GM12872 (cell line): ENCODE measurements around the gene ZCCHC14.

Experiments used
- CTCF ChIP-seq: IDR thresholded peaks from 3 replicates; pipeline ENCODE4 v1.5.1; 2011; ENCODE audit warnings: low read depth, mild to moderate bottlenecking, low read length, moderate library complexity; ENCODE audit not compliant: insufficient read depth

Gene ZCCHC14

DNA sequence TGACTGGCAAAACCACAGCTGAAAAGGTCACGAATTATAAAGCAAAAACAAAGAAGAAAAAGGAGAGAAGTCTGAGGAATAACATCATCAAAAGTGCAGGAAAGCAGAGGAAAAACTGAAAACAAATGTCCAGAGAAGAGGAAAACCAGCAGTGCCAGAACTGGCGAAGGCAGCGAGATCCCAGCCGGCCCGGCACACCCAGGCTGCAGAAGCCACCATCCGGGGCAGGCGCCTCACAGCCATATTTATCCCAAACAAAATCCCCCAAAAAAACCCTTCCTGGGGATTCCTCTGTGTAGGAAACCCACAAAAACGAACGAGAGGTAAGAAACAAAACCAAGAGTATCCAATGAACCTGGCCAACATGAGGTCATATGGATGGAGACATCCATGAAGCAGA lies 10.6 kb downstream of the ZCCHC14 start:
- no peak for TF ChIP-seq CTCF

- no peak for TF ChIP-seq CTCF
Measured at GRCh38 chr16:87474566-87474996, 18.2 kb downstream of the ZCCHC14 start.

DNA sequence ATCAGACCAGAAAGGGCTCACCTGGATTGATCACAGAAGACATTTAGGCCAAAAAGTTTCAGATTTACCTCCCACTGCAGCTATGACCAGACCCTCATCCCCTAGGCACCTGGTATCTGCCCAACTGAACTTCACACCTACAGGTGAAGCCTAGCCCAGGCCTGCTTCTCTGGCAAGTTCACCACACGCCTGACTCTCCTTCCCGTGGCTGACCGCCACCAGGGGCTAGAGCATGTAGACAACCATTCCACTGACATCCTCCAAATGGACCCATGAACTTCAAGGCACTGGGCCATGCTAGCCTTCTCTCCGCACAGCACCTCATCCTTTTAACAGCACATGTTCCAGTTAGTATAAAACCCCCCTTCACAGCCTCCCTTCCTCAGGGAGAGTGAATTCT lies 18.8 kb downstream of the ZCCHC14 start:
- no peak for TF ChIP-seq CTCF

DNA sequence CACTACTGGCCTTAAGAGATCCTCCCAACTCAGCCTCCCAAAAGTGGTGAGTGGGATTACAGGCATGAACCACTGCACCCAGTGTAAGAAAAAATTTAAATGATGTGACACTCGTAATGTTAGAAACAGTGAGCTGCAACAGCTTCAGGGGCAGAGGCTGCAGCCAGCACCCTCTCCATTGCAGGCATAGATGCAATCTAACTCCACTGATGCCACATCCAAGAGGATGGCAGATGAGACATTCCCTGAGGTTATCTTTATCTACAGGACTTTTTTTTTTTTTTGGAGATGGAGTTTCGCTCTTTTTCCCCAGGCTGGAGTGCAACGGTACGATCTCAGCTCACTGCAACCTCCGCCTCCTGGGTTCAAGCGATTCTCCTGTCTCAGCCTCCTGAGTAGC lies 19.9 kb downstream of the ZCCHC14 start:
- TF ChIP-seq CTCF: no peak

GRCh38 chr16:87472142-87472778 lies 20.6 kb downstream of the ZCCHC14 start:
- no peak for TF ChIP-seq CTCF

DNA sequence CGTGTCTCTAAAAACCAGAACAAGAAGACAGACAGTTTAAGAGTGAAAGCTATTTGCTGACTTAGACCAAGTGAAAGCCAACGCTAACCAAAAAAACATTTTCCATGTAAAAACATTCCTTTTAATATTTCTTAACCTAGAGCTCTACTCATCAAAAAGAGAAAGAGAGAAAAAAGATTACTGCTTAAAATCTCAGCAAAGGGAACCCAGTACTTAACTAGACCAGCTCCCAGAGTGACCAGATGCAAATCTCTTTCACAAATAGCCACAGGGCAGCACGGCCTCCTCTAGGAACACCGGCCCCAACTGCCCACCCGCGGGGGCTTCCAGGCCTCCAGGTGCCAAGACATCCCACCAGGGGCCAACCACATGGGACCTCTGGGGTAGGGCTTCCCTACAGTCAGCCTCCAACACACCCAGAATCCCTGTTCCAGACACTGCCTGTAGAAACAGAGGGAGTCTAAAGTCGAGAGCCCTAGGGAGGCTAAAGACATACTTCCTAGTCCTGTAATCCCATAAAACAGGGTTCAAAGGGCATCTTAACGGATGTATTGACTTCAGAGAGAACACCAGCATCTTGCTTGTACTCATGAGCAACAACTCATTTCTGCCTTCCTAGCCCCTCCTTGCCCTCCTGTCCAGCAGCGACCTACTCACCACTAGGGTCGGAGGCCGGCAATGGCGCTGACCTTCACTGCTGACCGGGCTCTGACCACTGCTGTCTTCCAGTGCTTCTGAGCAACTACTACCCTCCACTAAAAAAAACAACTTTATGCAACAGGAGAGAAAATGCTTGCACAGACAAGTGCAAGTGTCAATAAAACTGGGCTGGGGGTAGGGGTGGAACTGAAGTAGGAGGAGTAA lies 21.3 kb downstream of the ZCCHC14 start:
- TF ChIP-seq CTCF: no peak

DNA sequence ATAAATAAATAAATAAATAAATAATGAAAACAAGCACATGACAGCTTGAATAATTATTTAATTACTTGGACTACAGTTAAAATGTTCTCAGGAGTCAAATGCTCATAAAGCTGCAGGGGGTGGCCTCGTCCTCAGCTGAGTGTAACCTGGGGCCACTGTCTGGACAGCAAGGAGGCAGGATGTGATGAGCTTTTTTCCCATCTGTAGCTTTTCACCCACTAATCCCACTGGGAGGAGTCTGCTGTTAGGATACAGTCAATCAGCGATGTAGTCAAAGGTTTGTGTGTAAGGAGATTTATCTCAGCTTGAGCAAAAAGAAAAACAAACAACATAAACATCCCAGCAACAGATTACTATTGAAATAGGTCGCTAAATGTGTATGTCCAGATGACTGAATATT lies 22.5 kb downstream of the ZCCHC14 start:
- TF ChIP-seq CTCF: no peak
